IMR-90 (cell line): ENCODE data around the gene DIP2C. TPM values are rescaled to one million over a fixed set of nuclear protein-coding genes. Genes with fewer than 3 reads are reported as not detected.

Source experiments
- ATAC-seq: fragments of 200-7000 bp; cut with Tn5 transposase; 2 replicates; pipeline ENCODE4 v1.9.1; 2020; ENCODE audit warnings: low read depth, mild to moderate bottlenecking, moderate library complexity
- BruUV-seq: library from RNA; stranded (reverse); fragments of 400-500 nt; replicated peaks from 2 replicates; lab custom pipeline; 2021; lab: Mats Ljungman, UMichigan
- CTCF ChIA-PET: fragments of 300-600 bp; formaldehyde crosslinking; extraction: SDS; loops from one replicate; lab custom pipeline; 2021; ENCODE audit warnings: antibody characterized with exemption; lab: Yijun Ruan, JAX
- POLR2A ChIA-PET: fragments of 300-600 bp; sonication (Branson Sonifier 250); formaldehyde crosslinking; loops from one replicate; lab custom pipeline; 2022; ENCODE audit warnings: antibody characterized with exemption; ENCODE audit not compliant: unreplicated experiment; lab: Charles Lee
- DNase-seq: peaks from one replicate; pipeline ENCODE4 v3.0.0; 2013
- H2AFZ ChIP-seq: replicated peaks from 2 replicates; pipeline ENCODE3; 2013; ENCODE audit warnings: low read length, mild to moderate bottlenecking; ENCODE audit not compliant: poor library complexity
- H2AK5ac ChIP-seq: 2 replicates; pipeline ENCODE4 v1.6.1; 2013; ENCODE audit warnings: low read depth, low read length, inconsistent platforms
- H2AK9ac ChIP-seq: replicated peaks from 2 replicates; pipeline ENCODE3; 2013; ENCODE audit warnings: mild to moderate bottlenecking, low read depth, low read length, moderate library complexity; ENCODE audit not compliant: poor library complexity
- H2BK120ac ChIP-seq: 2 replicates; pipeline ENCODE4 v1.6.1; 2013; ENCODE audit warnings: low read depth, low read length, inconsistent platforms
- H2BK15ac ChIP-seq: 3 replicates; pipeline ENCODE4 v1.6.1; 2013; ENCODE audit warnings: low read depth, low read length, inconsistent platforms
- H2BK20ac ChIP-seq: 2 replicates; pipeline ENCODE4 v1.6.1; 2013; ENCODE audit warnings: low read depth, mild to moderate bottlenecking, inconsistent platforms, low read length, moderate library complexity
- H2BK5ac ChIP-seq: 2 replicates; pipeline ENCODE4 v1.6.1; 2013; ENCODE audit warnings: mild to moderate bottlenecking, low read depth, low read length, inconsistent platforms; ENCODE audit not compliant: poor library complexity, severe bottlenecking
- H3K14ac ChIP-seq: replicated peaks from 2 replicates; pipeline ENCODE4 v1.6.1; 2013; ENCODE audit warnings: low read depth, low read length, inconsistent platforms
- H3K18ac ChIP-seq: 2 replicates; pipeline ENCODE4 v1.6.1; 2013; ENCODE audit warnings: low read depth, low read length, control low read depth
- H3K23ac ChIP-seq: 2 replicates; pipeline ENCODE4 v1.6.1; 2013; ENCODE audit warnings: low read depth, low read length, inconsistent platforms
- H3K27ac ChIP-seq: 2 replicates; pipeline ENCODE4 v1.5.1; 2013; ENCODE audit warnings: mild to moderate bottlenecking, control low read depth, low read length; ENCODE audit not compliant: insufficient read depth
- H3K27me3 ChIP-seq: 2 replicates; pipeline ENCODE4 v1.6.1; 2013; ENCODE audit warnings: low read length; ENCODE audit not compliant: control insufficient read depth, insufficient read depth
- H3K36me3 ChIP-seq: 2 replicates; pipeline ENCODE4 v1.6.1; 2013; ENCODE audit warnings: low read length, mixed read lengths; ENCODE audit not compliant: control insufficient read depth, insufficient read depth
- H3K4ac ChIP-seq: 2 replicates; pipeline ENCODE4 v1.6.1; 2013; ENCODE audit warnings: low read depth, low read length, inconsistent platforms
- H3K4me1 ChIP-seq: 2 replicates; pipeline ENCODE4 v1.6.1; 2013; ENCODE audit warnings: low read length, mixed read lengths; ENCODE audit not compliant: control insufficient read depth, insufficient read depth
- H3K4me2 ChIP-seq: 2 replicates; pipeline ENCODE4 v1.6.1; 2013; ENCODE audit warnings: low read depth, mild to moderate bottlenecking, control low read depth, low read length, moderate library complexity
- H3K4me3 ChIP-seq: 2 replicates; pipeline ENCODE4 v1.5.1; 2013; ENCODE audit warnings: low read depth, mild to moderate bottlenecking, control low read depth, low read length, moderate library complexity; ENCODE audit not compliant: insufficient read depth
- H3K56ac ChIP-seq: 2 replicates; pipeline ENCODE4 v1.6.1; 2013; ENCODE audit warnings: low read length, inconsistent platforms; ENCODE audit not compliant: insufficient read depth; ENCODE audit errors: extremely low read depth
- H3K79me1 ChIP-seq, 2 experiments: 2 replicates each; pipeline ENCODE4 v1.6.1; 2013; ENCODE audit warnings: low read length in 2 of 2, inconsistent platforms in 1 of 2, low read depth in 1 of 2
- H3K9ac ChIP-seq: 2 replicates; pipeline ENCODE4 v1.6.1; 2013; ENCODE audit warnings: low read depth, low read length, control low read depth
- H3K9me1 ChIP-seq: 2 replicates; pipeline ENCODE4 v1.6.1; 2013; ENCODE audit warnings: low read length, inconsistent platforms; ENCODE audit not compliant: insufficient read depth
- H3K9me3 ChIP-seq: 2 replicates; pipeline ENCODE4 v1.6.1; 2013; ENCODE audit warnings: low read length; ENCODE audit not compliant: control insufficient read depth, insufficient read depth
- H4K20me1 ChIP-seq: 2 replicates; pipeline ENCODE4 v1.6.1; 2013; ENCODE audit warnings: low read length, inconsistent platforms; ENCODE audit not compliant: insufficient read depth
- H4K5ac ChIP-seq: 2 replicates; pipeline ENCODE4 v1.6.1; 2013; ENCODE audit warnings: mild to moderate bottlenecking, low read depth, low read length, control low read depth
- H4K8ac ChIP-seq, 2 experiments: 2 replicates each; pipeline ENCODE4 v1.6.1; 2013; ENCODE audit warnings: low read depth in 2 of 2, low read length in 2 of 2, control low read depth in 1 of 2, inconsistent platforms in 1 of 2
- H4K91ac ChIP-seq: 2 replicates; pipeline ENCODE4 v1.6.1; 2013; ENCODE audit warnings: low read depth, low read length, inconsistent platforms; ENCODE audit not compliant: insufficient read depth
- BHLHE40 ChIP-seq: fragments of 150-350 bp; IDR thresholded peaks from 2 replicates; pipeline ENCODE4 v1.6.1; 2016; ENCODE audit warnings: mild to moderate bottlenecking, low read depth, low read length
- FOS ChIP-seq: fragments of 150-350 bp; IDR thresholded peaks from 2 replicates; pipeline ENCODE4 v1.6.1; 2016; ENCODE audit warnings: low read depth, low read length
- WGBS, 2 experiments: methylation state at CpG; one replicate each; pipeline versions ENCODE4 v1.1.5 to v1.1.7; 2013; ENCODE audit warnings: missing lambda C conversion rate in 2 of 2; ENCODE audit not compliant: insufficient read length in 1 of 2; ENCODE audit errors: extremely low coverage in 2 of 2; 5-methylcytosine and 5-hydroxymethylcytosine counted together
- dilution Hi-C: fragments of 300-500 bp; cut with HindIII; formaldehyde crosslinking; loops from one replicate; pipeline ENCODE4 v1.14.3; 2018; ENCODE audit warnings: low sequenced_read_pairs; ENCODE audit not compliant: unreplicated experiment
- in situ Hi-C: fragments of 300-500 bp; cut with MboI; formaldehyde crosslinking; loops from 3 replicates; pipeline ENCODE4 v1.14.3; 2019; ENCODE audit warnings: low sequenced_read_pairs, inconsistent platforms, mixed read lengths
- intact Hi-C: fragments of 100-400 bp; cut with micrococcal nuclease; formaldehyde crosslinking; loops from 2 replicates; pipeline ENCODE4 v1.10.0; 2022
- polyA plus RNA-seq, 3 experiments: library from polyadenylated mRNA; depleted of rRNA; stranded (reverse); fragments of >200 nt; gene quantifications; 2 replicates each; pipeline ENCODE4 v1.2.3, GENCODE V29; 2012; ENCODE audit warnings: low replicate concordance in 1 of 3
- total RNA-seq: library from RNA; depleted of rRNA; stranded (reverse); fragments of >200 nt; gene quantifications from 2 replicates; pipeline ENCODE4 v1.2.3, GENCODE V29; 2012

The DIP2C gene
- total and polyA plus RNA-seq, 2 of the 4 experiments (the other 2 are of a cell fraction): 8.6 to 17.3 TPM

DNA sequence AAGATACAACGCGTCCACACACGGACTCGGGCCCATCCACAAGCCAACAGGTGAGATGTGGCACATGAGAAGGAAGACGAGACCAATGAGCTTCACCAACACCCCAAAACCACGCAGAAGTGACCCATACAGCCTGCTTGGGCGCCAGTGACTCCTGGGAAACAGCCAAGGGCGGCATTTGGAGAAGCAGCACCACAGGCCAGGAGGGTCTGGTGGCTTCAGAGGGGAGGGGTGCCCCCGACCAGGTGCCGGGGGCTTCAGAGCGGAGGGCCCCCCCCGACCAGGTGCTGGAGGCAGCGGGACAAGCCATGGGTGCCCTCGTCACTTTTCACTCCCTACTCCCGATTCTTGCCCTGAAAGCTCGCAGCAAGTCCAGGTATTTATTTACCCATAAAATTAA, 140.1 kb downstream of the DIP2C start:
- no TSS peak for BruUV-seq
- Histone ChIP-seq H3K27ac (no peak overlapping the region), H4K91ac (no peak overlapping the region), H4K5ac (no peak overlapping the region), H3K4ac (no peak overlapping the region; the same call in 1 of the 2 replicates), H3K18ac (no peak overlapping the region), H4K20me1 (peaks cover 85% of the 10 kb centered on the region), H3K36me3 (no peaks in the 10 kb centered on the region), H3K9me3 (no peaks in the 10 kb centered on the region), H3K14ac (no peak overlapping the region), H3K9me1 (peaks cover 10% of the 10 kb centered on the region), H3K4me3 (no peak overlapping the region), H2BK120ac (no peak overlapping the region), H3K56ac (no peak overlapping the region), H2BK15ac (no peak overlapping the region), H3K23ac (no peak overlapping the region), H3K4me1 (peaks cover 6% of the 10 kb centered on the region), H3K27me3 (no peaks in the 10 kb centered on the region), H2AFZ (no peak overlapping the region), H2BK20ac (no peak overlapping the region), H2AK5ac (no peak overlapping the region), H2AK9ac (no peak overlapping the region), H2BK5ac (no peak overlapping the region), H3K4me2 (no peak overlapping the region), H3K9ac (no peak overlapping the region), H3K79me1 (peaks cover 37 to 90% of the 10 kb centered on the region in 2 experiments), H4K8ac (no peak overlapping the region)
- in situ Hi-C loops (no loop called here), dilution Hi-C loops (no loop called here), intact Hi-C loops (no loop called here)
- ChIA-PET CTCF (no interaction called here), POLR2A (no interaction called here)
- ATAC-seq (no peak), DNase-seq (no peak)
- 100% methylated on average over 1 of the region's 16 CpGs; no CpG with 5 or more reads in 1 of the 2 experiments for WGBS, 2 experiments
- TF ChIP-seq BHLHE40 (no peak), FOS (no peak)
